ENCODE measurements around the gene MRPL20. TPM values are rescaled to one million over a fixed set of nuclear protein-coding genes. Genes with fewer than 3 reads are reported as not detected.
A peak's percentile ranks its signal among the peaks of the same experiment; 100 is the strongest.

The MRPL20 gene
- total RNA-seq, 1 donor from 2014 or later = 98.6 TPM

DNA sequence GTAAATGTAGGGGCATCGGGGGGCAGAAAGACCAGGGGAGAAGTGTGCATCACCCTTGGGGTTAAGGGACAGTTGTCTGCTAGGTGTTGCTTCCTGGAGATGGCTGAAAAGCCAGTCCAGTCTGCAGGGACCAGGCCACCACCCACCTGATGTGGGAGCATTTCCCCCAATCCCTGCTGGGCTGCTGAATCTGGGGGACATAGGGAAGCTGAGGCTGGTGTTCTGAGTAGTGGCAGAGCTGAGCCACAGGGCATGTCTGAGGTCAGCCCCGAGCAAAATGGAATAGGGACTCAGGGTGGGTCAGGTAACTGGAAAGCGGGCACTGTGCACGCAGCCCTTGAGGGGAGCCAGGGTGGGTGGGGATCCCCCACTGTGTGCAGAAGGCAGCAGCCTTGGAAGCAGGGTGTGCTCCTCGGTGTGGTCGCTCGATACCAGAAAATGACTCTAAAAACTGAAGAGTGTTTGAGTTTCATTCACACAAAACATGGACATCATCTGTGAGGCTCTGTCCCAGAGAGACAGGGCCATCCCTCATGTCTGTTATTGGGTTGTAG, 5.6 kb downstream of the MRPL20 start:
- H3K9me3 Mint-ChIP-seq (ENCODE audit: unreplicated experiment) = peaks cover 24% of the 10 kb centered on the region
- peaks cover 5% of the 10 kb centered on the region for H3K4me1 Mint-ChIP-seq (ENCODE audit: low read depth, unreplicated experiment)
- H3K4me3 Mint-ChIP-seq (ENCODE audit: unreplicated experiment) = peak overlapping the region; percentile 69
- H3K27me3 Mint-ChIP-seq (ENCODE audit: unreplicated experiment) = peaks cover 3% of the 10 kb centered on the region
- H3K36me3 Mint-ChIP-seq (ENCODE audit: unreplicated experiment) = no peaks in the 10 kb centered on the region
- no peak for TF ChIP-seq CTCF (IDR thresholded peaks at IDR 0.05; ENCODE audit: partially characterized antibody, unreplicated experiment)
- no peak for DNase-seq
- peak overlapping the region; percentile 17 for H3K27ac Mint-ChIP-seq (ENCODE audit: unreplicated experiment)

- no peaks in the 10 kb centered on the region for H3K36me3 Mint-ChIP-seq (ENCODE audit: unreplicated experiment)
- TF ChIP-seq CTCF (IDR thresholded peaks at IDR 0.05; ENCODE audit: partially characterized antibody, unreplicated experiment) = no peak
- H3K27me3 Mint-ChIP-seq (ENCODE audit: unreplicated experiment) = peaks cover 3% of the 10 kb centered on the region
- no peak for DNase-seq
- H3K4me1 Mint-ChIP-seq (ENCODE audit: low read depth, unreplicated experiment) = peaks cover 4% of the 10 kb centered on the region
- H3K9me3 Mint-ChIP-seq (ENCODE audit: unreplicated experiment) = peaks cover 22% of the 10 kb centered on the region
- peak overlapping the region; percentile 93 for H3K4me3 Mint-ChIP-seq (ENCODE audit: unreplicated experiment)
- peak overlapping the region; percentile 75 for H3K27ac Mint-ChIP-seq (ENCODE audit: unreplicated experiment)
Observed at GRCh38 chr1:1400576-1401456, 6.3 kb downstream of the MRPL20 start.

- Mint-ChIP-seq H3K4me3 (ENCODE audit: unreplicated experiment) (peak overlapping the region; percentile 93), H3K4me1 (ENCODE audit: low read depth, unreplicated experiment) (peaks cover 8% of the 10 kb centered on the region), H3K27me3 (ENCODE audit: unreplicated experiment) (peaks cover 3% of the 10 kb centered on the region), H3K36me3 (ENCODE audit: unreplicated experiment) (no peaks in the 10 kb centered on the region), H3K27ac (ENCODE audit: unreplicated experiment) (peak overlapping the region; percentile 75), H3K9me3 (ENCODE audit: unreplicated experiment) (peaks cover 26% of the 10 kb centered on the region)
- DNase-seq = no peak
- no peak for TF ChIP-seq CTCF (IDR thresholded peaks at IDR 0.05; ENCODE audit: partially characterized antibody, unreplicated experiment)
Observed at GRCh38 chr1:1399872-1400575, 7.1 kb downstream of the MRPL20 start.

DNA sequence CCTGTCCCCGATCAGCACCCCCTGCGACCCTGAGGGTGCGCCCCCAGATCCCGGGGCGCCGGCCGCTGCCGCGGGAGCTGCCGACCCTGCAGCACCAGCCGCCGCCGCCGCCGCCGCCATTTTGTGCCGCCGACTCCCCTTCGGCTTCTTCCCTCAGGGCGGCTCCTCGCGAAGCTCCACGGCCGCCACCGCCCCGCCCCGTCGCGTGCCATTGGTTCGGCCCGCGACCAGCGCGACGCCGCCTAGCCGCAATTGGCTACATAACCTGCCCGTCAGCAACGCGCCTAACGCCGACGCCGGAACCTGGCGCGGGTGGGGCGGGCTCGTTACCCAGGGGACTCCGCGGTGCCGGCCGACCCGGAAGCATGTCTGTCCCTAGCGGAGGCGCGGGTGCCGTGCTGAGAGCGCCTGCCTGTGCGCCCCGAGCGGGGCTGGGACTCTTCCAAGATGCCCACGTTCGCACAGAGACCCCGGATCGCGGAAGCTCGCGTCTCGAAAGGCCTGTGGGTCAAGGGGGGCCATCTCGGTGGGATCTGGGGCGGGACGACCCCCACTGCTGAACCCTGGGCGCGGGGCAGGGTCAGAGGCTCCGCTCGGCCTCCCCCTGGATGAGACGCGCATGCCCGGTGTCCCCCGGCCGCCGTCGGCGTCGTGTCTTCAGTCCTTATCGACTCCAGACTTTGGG, 7.8 kb downstream of the MRPL20 start, which contains the start of gene CCNL2:
Gene CCNL2, minus strand, starts transcription at position 149 of the 685 bp plus-strand sequence. Its CDS starts 29 bp downstream, at position 120.
- no peaks in the 10 kb centered on the region for H3K36me3 Mint-ChIP-seq (ENCODE audit: unreplicated experiment)

More for the DNA sequence above, 7.8 kb downstream of the MRPL20 start, which contains the start of gene CCNL2:
- no peaks in the 10 kb centered on the region for H3K27me3 Mint-ChIP-seq (ENCODE audit: unreplicated experiment)
- H3K9me3 Mint-ChIP-seq (ENCODE audit: unreplicated experiment) = peaks cover 23% of the 10 kb centered on the region
- H3K4me3 Mint-ChIP-seq (ENCODE audit: unreplicated experiment) = peak within 1 kb of the TSS; percentile 98
- H3K27ac Mint-ChIP-seq (ENCODE audit: unreplicated experiment) = peak within 1 kb of the TSS; percentile 93
- H3K4me1 Mint-ChIP-seq (ENCODE audit: low read depth, unreplicated experiment) = peaks cover 10% of the 10 kb centered on the region
- DNase-seq = peak; percentile 100
- TF ChIP-seq CTCF (IDR thresholded peaks at IDR 0.05; ENCODE audit: partially characterized antibody, unreplicated experiment) = peak; percentile 59
